ENCODE results near the gene LRRC10B.

GRCh38 chr11:61487342-61488025 lies 21.1 kb upstream of the LRRC10B start:
- no peak for TF ChIP-seq EZH2phosphoT487 (IDR thresholded peaks at IDR 0.05; ENCODE audit: low read depth)
- no peak for TF ChIP-seq CTCF (IDR thresholded peaks at IDR 0.05; ENCODE audit: low read depth, low read length)

Data from OCI-LY3 (cell line).